GM19240 (cell line): Measurements from ENCODE around the gene NDUFB2.
"Not testable (repeated sequence)": the region's sequence is repeated elsewhere in the genome, so short reads cannot be mapped to it uniquely, and the experiment has no call there.

Experiments
- DNase-seq: peaks from one replicate; pipeline ENCODE4 v3.0.0; 2011; ENCODE audit warnings: low spot score; ENCODE audit not compliant: insufficient read length

The NDUFB2 gene

GRCh38 chr7:140672382-140673062 lies 24.0 kb upstream of the NDUFB2 start, which contains the start of gene ADCK2:
ADCK2 (plus strand) TSS chr7:140672945; CDS start chr7:140673331, 386 bp downstream.
- DNase-seq = peak; percentile 76

- DNase-seq = peak; percentile 29
Measured at GRCh38 chr7:140673063-140673773, 23.3 kb upstream of the NDUFB2 start.

DNA sequence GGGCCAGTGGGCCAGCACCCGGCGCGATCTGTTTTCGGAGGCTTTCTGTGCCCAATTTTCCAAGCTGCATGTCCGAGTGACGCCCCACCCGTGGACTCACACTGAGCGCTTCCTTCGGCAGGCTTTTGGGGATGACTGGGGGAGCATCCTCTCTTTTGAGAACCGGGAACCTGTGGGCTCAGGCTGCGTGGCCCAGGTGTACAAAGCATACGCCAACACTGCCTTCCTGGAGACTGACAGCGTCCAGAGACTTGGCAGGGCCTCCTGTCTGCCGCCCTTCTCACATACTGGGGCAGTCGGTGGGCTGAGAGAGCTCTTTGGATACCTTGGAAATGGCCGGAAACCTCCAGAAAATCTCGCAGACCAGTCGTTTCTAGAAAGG lies 22.7 kb upstream of the NDUFB2 start:
- DNase-seq = no peak

- DNase-seq = no peak
Measured at GRCh38 chr7:140674356-140674800, 22.1 kb upstream of the NDUFB2 start.

DNA sequence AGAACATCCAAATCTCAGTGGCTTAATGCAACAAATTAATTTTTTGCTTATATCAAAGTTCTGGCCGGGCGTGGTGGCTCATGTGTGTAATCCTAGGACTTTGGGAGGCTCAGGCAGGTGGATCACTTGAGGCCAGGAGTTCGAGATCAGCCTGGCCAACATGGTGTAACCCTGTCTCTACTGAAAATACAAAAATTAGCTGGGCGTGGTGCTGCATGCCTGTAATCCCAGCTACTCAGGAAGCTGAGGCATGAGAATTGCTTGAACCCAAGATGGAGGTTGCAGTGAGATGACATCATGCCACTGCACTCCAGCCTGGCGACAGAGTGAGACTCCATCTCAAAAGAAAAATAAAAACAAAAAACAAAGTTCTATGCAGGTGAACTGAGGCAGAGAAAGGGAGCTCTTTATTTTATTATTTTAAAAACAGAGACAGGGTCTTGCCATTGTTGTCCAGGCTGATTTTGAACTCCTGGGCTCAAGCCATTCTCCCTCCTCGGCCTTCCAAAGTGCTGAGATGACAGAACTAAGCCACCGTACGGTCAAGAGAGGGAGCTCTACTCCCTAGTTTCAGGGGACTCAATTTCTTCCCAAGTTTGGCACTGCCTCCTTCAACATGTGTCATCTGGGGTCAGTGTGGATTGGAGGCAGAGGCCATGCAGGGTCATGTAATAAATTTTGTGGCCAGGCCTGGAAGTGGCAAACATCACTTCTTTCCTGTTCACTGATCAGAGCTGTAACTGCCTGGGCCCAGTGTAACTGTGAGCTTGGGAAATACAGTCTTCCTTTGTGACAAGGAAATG lies 21.4 kb upstream of the NDUFB2 start:
- DNase-seq = no peak

- DNase-seq = no peak
Measured at GRCh38 chr7:140675726-140676125, 20.8 kb upstream of the NDUFB2 start.

DNA sequence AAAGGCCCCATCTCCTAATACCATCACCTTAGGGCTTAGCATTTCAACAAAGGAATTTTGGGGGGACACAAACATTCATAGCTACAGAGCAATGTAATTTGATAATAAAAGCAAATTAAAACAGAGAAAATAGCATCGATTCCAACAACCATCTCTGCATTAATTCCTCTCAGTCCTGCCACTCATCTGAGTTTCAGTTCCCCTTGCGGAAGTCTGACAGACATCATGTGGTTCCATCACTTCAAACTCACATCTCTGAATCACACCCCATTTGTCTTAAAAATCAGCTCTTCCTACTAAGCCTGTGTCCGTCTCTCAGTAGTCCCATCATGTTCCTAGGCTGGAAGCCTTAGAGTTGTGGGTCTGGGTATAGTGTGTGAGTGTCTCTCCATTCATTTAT lies 20.2 kb upstream of the NDUFB2 start:
- DNase-seq = peak; percentile 61

- DNase-seq = not testable (repeated sequence)
Measured at GRCh38 chr7:140676956-140677355, 19.6 kb upstream of the NDUFB2 start.

DNA sequence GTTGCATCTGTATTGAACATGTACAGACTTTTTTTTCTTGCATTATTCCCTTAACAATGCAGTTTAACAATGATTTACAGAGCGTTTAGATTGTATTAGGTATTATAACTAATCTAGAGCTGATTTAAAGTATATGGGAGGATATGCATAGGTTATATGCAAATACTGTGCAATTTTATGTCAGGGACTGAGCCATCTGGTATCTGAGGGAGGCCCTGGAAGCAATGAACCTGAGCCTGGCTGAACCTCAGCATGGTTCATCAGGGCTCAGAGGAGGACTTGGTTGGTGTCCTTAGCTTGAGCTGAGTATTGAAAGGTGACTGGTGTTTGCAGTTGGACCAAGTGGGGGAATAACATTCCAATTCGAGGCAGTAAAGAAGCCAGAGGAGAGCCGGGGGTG lies 19.0 kb upstream of the NDUFB2 start:
- DNase-seq = no peak

GRCh38 chr7:140678081-140678815 lies 18.3 kb upstream of the NDUFB2 start:
- DNase-seq = no peak

- no peak for DNase-seq
Measured at GRCh38 chr7:140678816-140679130, 17.7 kb upstream of the NDUFB2 start.

DNA sequence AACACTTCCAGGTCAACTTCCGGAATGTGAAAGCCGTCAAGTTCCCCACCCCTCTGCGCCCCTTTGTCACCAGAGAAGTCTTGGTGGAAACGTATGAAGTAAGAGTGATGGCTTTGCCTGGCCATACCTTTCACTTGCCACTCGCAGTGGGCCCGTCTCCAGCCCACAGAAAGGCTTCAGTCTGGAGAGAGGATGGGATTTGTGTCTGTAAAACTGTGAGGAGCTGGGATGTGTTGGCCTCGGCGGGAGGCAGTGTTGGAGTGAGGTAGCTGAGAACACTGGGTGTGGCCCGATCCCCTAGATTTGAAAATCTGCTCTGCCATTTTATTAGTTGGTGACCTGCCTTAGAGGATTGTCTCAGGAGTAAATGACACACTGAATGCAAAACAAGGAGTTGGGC lies 17.3 kb upstream of the NDUFB2 start:
- no peak for DNase-seq

GRCh38 chr7:140680886-140681285 lies 15.6 kb upstream of the NDUFB2 start:
- no peak for DNase-seq

- DNase-seq = no peak
Measured at GRCh38 chr7:140681766-140682165, 14.7 kb upstream of the NDUFB2 start.

- DNase-seq = no peak
Measured at GRCh38 chr7:140683657-140684056, 12.9 kb upstream of the NDUFB2 start.

- DNase-seq = no peak
Measured at GRCh38 chr7:140684066-140684950, 12.2 kb upstream of the NDUFB2 start.

DNA sequence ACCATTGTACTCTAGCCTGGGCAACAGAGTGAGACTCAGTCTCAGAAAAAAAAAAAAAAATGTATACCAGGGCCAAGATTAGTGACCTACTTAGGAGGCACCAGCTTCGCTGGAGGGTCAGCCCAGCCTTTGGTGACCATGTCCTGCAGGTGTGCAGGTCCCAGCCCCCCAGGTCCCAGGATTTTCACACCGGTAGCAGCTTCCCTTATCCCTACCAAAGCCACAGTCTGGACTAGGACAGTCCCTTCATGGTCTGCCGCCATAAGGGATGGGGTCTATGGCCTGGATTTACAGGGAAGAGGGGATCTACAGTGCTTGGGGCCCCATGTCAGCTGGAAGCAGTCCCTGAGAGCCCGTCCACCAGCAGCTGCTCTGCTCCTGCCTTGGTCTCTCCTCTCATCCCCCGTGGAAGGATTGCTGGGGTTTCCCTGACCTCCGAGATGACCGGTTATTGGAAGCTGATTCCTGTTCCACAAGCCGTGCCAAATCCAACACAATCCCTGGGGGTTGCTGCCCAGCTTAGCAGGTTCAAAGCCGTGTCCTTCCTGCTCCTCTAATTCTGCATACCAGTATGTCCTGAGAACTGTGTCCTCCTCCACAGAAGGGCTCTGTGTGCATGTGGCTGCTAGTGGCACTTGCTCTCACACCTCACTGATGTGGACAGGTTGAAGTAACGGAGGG lies 11.0 kb upstream of the NDUFB2 start:
- no peak for DNase-seq

GRCh38 chr7:140686921-140687320 lies 9.6 kb upstream of the NDUFB2 start:
- DNase-seq = no peak

- DNase-seq = no peak
Measured at GRCh38 chr7:140688341-140688740, 8.2 kb upstream of the NDUFB2 start.
